Measurements from ENCODE around the gene AP4E1. TPM values are rescaled to one million over a fixed set of nuclear protein-coding genes. Genes with fewer than 3 reads are reported as not detected.

AP4E1 gene
- total and polyA plus RNA-seq, 2 donors = 5.9 to 6.5 TPM

- H3K27me3 ChIP-seq (ENCODE audit: control insufficient read depth in 2 of 2, insufficient read depth in 1 of 2, low read length in 1 of 2) = no peaks in the 10 kb centered on the region
- H3K36me3 ChIP-seq (ENCODE audit: control insufficient read depth in 2 of 2, insufficient read depth in 2 of 2, low read length in 1 of 2) = no peaks in the 10 kb centered on the region
- H3K4me3 ChIP-seq (ENCODE audit: low read length in 2 of 2) = no peak overlapping the region
- no peaks in the 10 kb centered on the region for H3K9me3 ChIP-seq (ENCODE audit: control insufficient read depth in 2 of 2, insufficient read depth in 1 of 2, low read length in 1 of 2)
- H3K27ac ChIP-seq (ENCODE audit: low read depth in 1 of 2, low read length in 1 of 2) = no peak overlapping the region
- H3K4me1 ChIP-seq (ENCODE audit: control insufficient read depth in 2 of 2, insufficient read depth in 2 of 2, low read length in 2 of 2) = no peaks in the 10 kb centered on the region
- DNase-seq (ENCODE audit: low read depth in 6 of 9, low spot score in 9 of 9) = no peak
- 98% methylated on average over 2 of the region's 2 CpGs for WGBS
Observed at GRCh38 chr15:51038974-51039319, 130.5 kb downstream of the AP4E1 start.

- Histone ChIP-seq H3K27me3 (ENCODE audit: control insufficient read depth in 2 of 2, insufficient read depth in 1 of 2, low read length in 1 of 2) (no peaks in the 10 kb centered on the region), H3K4me3 (ENCODE audit: low read length in 2 of 2) (no peak overlapping the region), H3K27ac (ENCODE audit: low read depth in 1 of 2, low read length in 1 of 2) (no peak overlapping the region), H3K36me3 (ENCODE audit: control insufficient read depth in 2 of 2, insufficient read depth in 2 of 2, low read length in 1 of 2) (no peaks in the 10 kb centered on the region), H3K9me3 (ENCODE audit: control insufficient read depth in 2 of 2, insufficient read depth in 1 of 2, low read length in 1 of 2) (no peaks in the 10 kb centered on the region), H3K4me1 (ENCODE audit: control insufficient read depth in 2 of 2, insufficient read depth in 2 of 2, low read length in 2 of 2) (no peaks in the 10 kb centered on the region)
- WGBS = 92% methylated on average over 4 of the region's 4 CpGs
- DNase-seq (ENCODE audit: low read depth in 6 of 9, low spot score in 9 of 9) = no peak
Observed at GRCh38 chr15:51044037-51044727, 135.7 kb downstream of the AP4E1 start.

- no peaks in the 10 kb centered on the region for H3K27me3 ChIP-seq (ENCODE audit: control insufficient read depth in 2 of 2, insufficient read depth in 1 of 2, low read length in 1 of 2)
- WGBS = 100% methylated on average over 2 of the region's 2 CpGs
- H3K36me3 ChIP-seq (ENCODE audit: control insufficient read depth in 2 of 2, insufficient read depth in 2 of 2, low read length in 1 of 2) = no peaks in the 10 kb centered on the region
- no peaks in the 10 kb centered on the region for H3K9me3 ChIP-seq (ENCODE audit: control insufficient read depth in 2 of 2, insufficient read depth in 1 of 2, low read length in 1 of 2)
- no peak overlapping the region for H3K4me3 ChIP-seq (ENCODE audit: low read length in 2 of 2)
- no peak overlapping the region for H3K27ac ChIP-seq (ENCODE audit: low read depth in 1 of 2, low read length in 1 of 2)
- no peak for DNase-seq (ENCODE audit: low read depth in 6 of 9, low spot score in 9 of 9)
- H3K4me1 ChIP-seq (ENCODE audit: control insufficient read depth in 2 of 2, insufficient read depth in 2 of 2, low read length in 2 of 2) = no peaks in the 10 kb centered on the region
Observed at GRCh38 chr15:51046016-51046415, 137.5 kb downstream of the AP4E1 start.

GRCh38 chr15:51046799-51047449 is 138.4 kb downstream of the AP4E1 start:
- no peak overlapping the region for H3K4me3 ChIP-seq (ENCODE audit: low read length in 2 of 2)
- no peaks in the 10 kb centered on the region for H3K36me3 ChIP-seq (ENCODE audit: control insufficient read depth in 2 of 2, insufficient read depth in 2 of 2, low read length in 1 of 2)
- DNase-seq (ENCODE audit: low read depth in 6 of 9, low spot score in 9 of 9) = no peak
- no peaks in the 10 kb centered on the region for H3K9me3 ChIP-seq (ENCODE audit: control insufficient read depth in 2 of 2, insufficient read depth in 1 of 2, low read length in 1 of 2)
- 93% methylated on average over 3 of the region's 3 CpGs for WGBS
- no peaks in the 10 kb centered on the region for H3K27me3 ChIP-seq (ENCODE audit: control insufficient read depth in 2 of 2, insufficient read depth in 1 of 2, low read length in 1 of 2)
- no peaks in the 10 kb centered on the region for H3K4me1 ChIP-seq (ENCODE audit: control insufficient read depth in 2 of 2, insufficient read depth in 2 of 2, low read length in 2 of 2)
- no peak overlapping the region for H3K27ac ChIP-seq (ENCODE audit: low read depth in 1 of 2, low read length in 1 of 2)

- no peak overlapping the region for H3K27ac ChIP-seq (ENCODE audit: low read depth in 1 of 2, low read length in 1 of 2)
- H3K4me3 ChIP-seq (ENCODE audit: low read length in 2 of 2) = no peak overlapping the region
- H3K4me1 ChIP-seq (ENCODE audit: control insufficient read depth in 2 of 2, insufficient read depth in 2 of 2, low read length in 2 of 2) = no peaks in the 10 kb centered on the region
- no peak for DNase-seq (ENCODE audit: low read depth in 6 of 9, low spot score in 9 of 9)
- H3K9me3 ChIP-seq (ENCODE audit: control insufficient read depth in 2 of 2, insufficient read depth in 1 of 2, low read length in 1 of 2) = no peaks in the 10 kb centered on the region
- no peaks in the 10 kb centered on the region for H3K36me3 ChIP-seq (ENCODE audit: control insufficient read depth in 2 of 2, insufficient read depth in 2 of 2, low read length in 1 of 2)
- H3K27me3 ChIP-seq (ENCODE audit: control insufficient read depth in 2 of 2, insufficient read depth in 1 of 2, low read length in 1 of 2) = no peaks in the 10 kb centered on the region
Observed at GRCh38 chr15:51048308-51048707, 139.8 kb downstream of the AP4E1 start.

GRCh38 chr15:51049081-51049480 is 140.6 kb downstream of the AP4E1 start:
- H3K27me3 ChIP-seq (ENCODE audit: control insufficient read depth in 2 of 2, insufficient read depth in 1 of 2, low read length in 1 of 2) = no peaks in the 10 kb centered on the region
- DNase-seq (ENCODE audit: low read depth in 6 of 9, low spot score in 9 of 9) = no peak
- H3K36me3 ChIP-seq (ENCODE audit: control insufficient read depth in 2 of 2, insufficient read depth in 2 of 2, low read length in 1 of 2) = no peaks in the 10 kb centered on the region
- no peak overlapping the region for H3K4me3 ChIP-seq (ENCODE audit: low read length in 2 of 2)
- no peak overlapping the region for H3K27ac ChIP-seq (ENCODE audit: low read depth in 1 of 2, low read length in 1 of 2)
- H3K4me1 ChIP-seq (ENCODE audit: control insufficient read depth in 2 of 2, insufficient read depth in 2 of 2, low read length in 2 of 2) = no peaks in the 10 kb centered on the region
- H3K9me3 ChIP-seq (ENCODE audit: control insufficient read depth in 2 of 2, insufficient read depth in 1 of 2, low read length in 1 of 2) = no peaks in the 10 kb centered on the region
- 86% methylated on average over 2 of the region's 2 CpGs for WGBS

- WGBS = 77% methylated on average over 3 of the region's 3 CpGs
- no peak for DNase-seq (ENCODE audit: low read depth in 6 of 9, low spot score in 9 of 9)
- no peak overlapping the region for H3K27ac ChIP-seq (ENCODE audit: low read depth in 1 of 2, low read length in 1 of 2)
Observed at GRCh38 chr15:51051776-51052175, 143.3 kb downstream of the AP4E1 start.

GRCh38 chr15:51053571-51053970 is 145.1 kb downstream of the AP4E1 start:
- Histone ChIP-seq H3K27ac (ENCODE audit: low read depth in 1 of 2, low read length in 1 of 2) (no peak overlapping the region), H3K27me3 (ENCODE audit: control insufficient read depth in 2 of 2, insufficient read depth in 1 of 2, low read length in 1 of 2) (no peaks in the 10 kb centered on the region), H3K4me3 (ENCODE audit: low read length in 2 of 2) (no peak overlapping the region), H3K36me3 (ENCODE audit: control insufficient read depth in 2 of 2, insufficient read depth in 2 of 2, low read length in 1 of 2) (no peaks in the 10 kb centered on the region), H3K4me1 (ENCODE audit: control insufficient read depth in 2 of 2, insufficient read depth in 2 of 2, low read length in 2 of 2) (no peaks in the 10 kb centered on the region), H3K9me3 (ENCODE audit: control insufficient read depth in 2 of 2, insufficient read depth in 1 of 2, low read length in 1 of 2) (no peaks in the 10 kb centered on the region)
- WGBS = 96% methylated on average over 1 of the region's 1 CpG
- DNase-seq (ENCODE audit: low read depth in 6 of 9, low spot score in 9 of 9) = no peak

More at GRCh38 chr15:51051776-51052175, 143.3 kb downstream of the AP4E1 start:
- H3K4me3 ChIP-seq (ENCODE audit: low read length in 2 of 2) = no peak overlapping the region
- H3K36me3 ChIP-seq (ENCODE audit: control insufficient read depth in 2 of 2, insufficient read depth in 2 of 2, low read length in 1 of 2) = no peaks in the 10 kb centered on the region
- no peaks in the 10 kb centered on the region for H3K4me1 ChIP-seq (ENCODE audit: control insufficient read depth in 2 of 2, insufficient read depth in 2 of 2, low read length in 2 of 2)
- H3K9me3 ChIP-seq (ENCODE audit: control insufficient read depth in 2 of 2, insufficient read depth in 1 of 2, low read length in 1 of 2) = no peaks in the 10 kb centered on the region
- H3K27me3 ChIP-seq (ENCODE audit: control insufficient read depth in 2 of 2, insufficient read depth in 1 of 2, low read length in 1 of 2) = no peaks in the 10 kb centered on the region

GRCh38 chr15:51054535-51054934 is 146.1 kb downstream of the AP4E1 start:
- WGBS = 98% methylated on average over 1 of the region's 1 CpG
- no peaks in the 10 kb centered on the region for H3K9me3 ChIP-seq (ENCODE audit: control insufficient read depth in 2 of 2, insufficient read depth in 1 of 2, low read length in 1 of 2)
- no peaks in the 10 kb centered on the region for H3K27me3 ChIP-seq (ENCODE audit: control insufficient read depth in 2 of 2, insufficient read depth in 1 of 2, low read length in 1 of 2)
- H3K4me3 ChIP-seq (ENCODE audit: low read length in 2 of 2) = no peak overlapping the region
- no peak for DNase-seq (ENCODE audit: low read depth in 6 of 9, low spot score in 9 of 9)
- H3K36me3 ChIP-seq (ENCODE audit: control insufficient read depth in 2 of 2, insufficient read depth in 2 of 2, low read length in 1 of 2) = no peaks in the 10 kb centered on the region
- H3K4me1 ChIP-seq (ENCODE audit: control insufficient read depth in 2 of 2, insufficient read depth in 2 of 2, low read length in 2 of 2) = no peaks in the 10 kb centered on the region
- no peak overlapping the region for H3K27ac ChIP-seq (ENCODE audit: low read depth in 1 of 2, low read length in 1 of 2)

Data from thymus (tissue), 11 donors.